Spinal cord (tissue), 10 donors: ENCODE measurements around the gene REXO4. TPM values are rescaled to one million over a fixed set of nuclear protein-coding genes. Genes with fewer than 3 reads are reported as not detected.
A peak's percentile ranks its signal among the peaks of the same experiment; 100 is the strongest.

ENCODE experiments used
- DNase-seq, 6 donors: peaks; one replicate each; pipeline versions ENCODE4 v3.0.0 to v3.0.0-alpha.2; 2013 to 2015; ENCODE audit warnings: low spot score in 6 of 6, low read depth in 4 of 6
- H3K27ac ChIP-seq: one replicate; pipeline ENCODE4 v1.5.1; 2013; ENCODE audit warnings: low read depth, low read length, control low read depth
- H3K27me3 ChIP-seq: one replicate; pipeline ENCODE4 v1.6.1; 2013; ENCODE audit warnings: low read length; ENCODE audit not compliant: control insufficient read depth, insufficient read depth
- H3K36me3 ChIP-seq: one replicate; pipeline ENCODE4 v1.6.1; 2013; ENCODE audit warnings: low read length; ENCODE audit not compliant: control insufficient read depth, insufficient read depth
- H3K4me1 ChIP-seq: one replicate; pipeline ENCODE4 v1.6.1; 2013; ENCODE audit warnings: low read length; ENCODE audit not compliant: control insufficient read depth, insufficient read depth
- H3K4me3 ChIP-seq: one replicate; pipeline ENCODE4 v1.5.1; 2013; ENCODE audit warnings: low read depth, low read length, control low read depth
- H3K9me3 ChIP-seq: one replicate; pipeline ENCODE4 v1.6.1; 2013; ENCODE audit warnings: low read length; ENCODE audit not compliant: control insufficient read depth, insufficient read depth
- WGBS: methylation state at CpG from one replicate; pipeline ENCODE4 v1.1.5; 2013; ENCODE audit warnings: missing lambda C conversion rate; ENCODE audit not compliant: insufficient coverage; 5-methylcytosine and 5-hydroxymethylcytosine counted together
- polyA plus RNA-seq, 2 donors: library from polyadenylated mRNA; unstranded; fragments of 120-200 nt; gene quantifications; one replicate each; pipeline ENCODE4 v1.2.1, GENCODE V29; 2013; ENCODE audit not compliant: insufficient read length in 2 of 2
- total RNA-seq, 2 donors: library from RNA; depleted of rRNA in 1 of 2; stranded (reverse); fragments of 120-200 nt in 1 of 2; fragments of >200 nt in 1 of 2; gene quantifications; one replicate each; pipeline versions ENCODE4 v1.2.3 to v1.2.4, GENCODE V29; 2013 to 2014
- donor health status: healthy.

REXO4 gene
- total and polyA plus RNA-seq, 4 donors = 9.0 to 28.1 (median 22.4) TPM

DNA sequence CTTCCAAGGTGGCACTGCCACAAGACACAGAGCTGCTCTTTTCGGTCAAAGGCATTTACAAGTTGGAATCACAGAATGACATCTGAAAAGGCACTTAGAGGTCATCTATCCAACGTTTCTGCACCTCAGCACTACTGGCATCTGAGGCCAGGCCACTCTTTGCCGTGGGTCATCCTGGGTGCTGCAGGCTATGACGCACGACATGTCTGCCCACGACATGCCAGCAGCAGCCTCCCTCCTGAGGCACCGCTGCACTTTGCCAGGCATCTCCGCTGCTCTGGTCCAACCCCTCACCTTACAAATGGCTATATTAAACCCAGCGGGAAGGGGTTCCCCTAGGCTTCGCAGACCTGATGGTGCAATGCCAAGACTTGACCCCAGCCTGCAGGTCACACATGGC is 50.0 kb downstream of the REXO4 start:
- Histone ChIP-seq H3K27me3 (no peaks in the 10 kb centered on the region), H3K27ac (no peak overlapping the region), H3K4me1 (peaks cover 35% of the 10 kb centered on the region), H3K4me3 (no peak overlapping the region), H3K9me3 (no peaks in the 10 kb centered on the region), H3K36me3 (peaks cover 81% of the 10 kb centered on the region)
- WGBS = 91% methylated on average over 10 of the region's 10 CpGs
- no peak for DNase-seq

DNA sequence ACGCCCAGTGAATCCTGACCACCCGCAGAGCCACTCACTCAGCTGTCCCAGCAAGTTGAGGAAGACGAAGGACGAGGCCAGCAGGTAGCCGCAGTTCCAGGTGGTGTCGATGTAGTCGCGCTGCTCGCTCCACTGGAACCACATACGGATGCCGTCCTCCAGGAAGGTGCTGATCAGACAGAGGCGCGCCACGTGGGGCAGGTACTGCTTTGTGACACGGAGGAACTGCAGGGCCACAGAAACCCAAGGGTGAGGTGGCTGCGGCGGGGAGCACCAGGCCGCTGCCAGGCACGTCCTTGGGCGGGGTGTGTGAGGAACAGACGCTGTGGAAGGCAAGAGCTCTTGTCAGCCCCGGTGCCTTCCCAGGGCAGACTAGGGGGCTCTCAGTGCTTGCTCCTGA is 50.6 kb downstream of the REXO4 start:
- H3K4me1 ChIP-seq = peaks cover 32% of the 10 kb centered on the region
- no peak overlapping the region for H3K4me3 ChIP-seq
- peaks cover 83% of the 10 kb centered on the region for H3K36me3 ChIP-seq
- H3K9me3 ChIP-seq = no peaks in the 10 kb centered on the region
- H3K27ac ChIP-seq = no peak overlapping the region
- DNase-seq = no peak
- 94% methylated on average over 22 of the region's 22 CpGs for WGBS
- no peaks in the 10 kb centered on the region for H3K27me3 ChIP-seq

DNA sequence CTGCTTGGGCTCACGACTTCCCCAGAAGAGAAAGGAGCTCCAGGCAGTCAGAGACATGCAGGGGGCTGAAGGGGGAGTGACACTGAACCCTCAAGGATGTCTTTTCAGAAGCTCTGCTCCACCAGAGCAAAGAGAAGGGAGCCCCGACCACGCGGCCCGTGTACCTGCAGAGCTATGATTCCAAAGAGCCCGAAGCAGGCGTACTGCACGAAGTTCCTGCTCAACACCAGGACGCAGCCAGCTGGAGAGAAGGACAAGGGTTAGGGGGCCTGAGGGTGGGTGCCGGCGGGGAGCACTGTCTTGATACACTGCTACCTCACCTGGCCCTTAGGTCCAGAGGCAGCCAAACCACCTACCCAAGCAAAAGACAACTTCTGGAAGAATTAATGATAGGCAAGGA is 51.4 kb downstream of the REXO4 start:
- H3K27ac ChIP-seq = no peak overlapping the region
- 92% methylated on average over 5 of the region's 11 CpGs for WGBS
- no peaks in the 10 kb centered on the region for H3K9me3 ChIP-seq
- no peak overlapping the region for H3K4me3 ChIP-seq
- no peaks in the 10 kb centered on the region for H3K27me3 ChIP-seq
- H3K4me1 ChIP-seq = peaks cover 24% of the 10 kb centered on the region
- DNase-seq = no peak
- H3K36me3 ChIP-seq = peaks cover 84% of the 10 kb centered on the region

DNA sequence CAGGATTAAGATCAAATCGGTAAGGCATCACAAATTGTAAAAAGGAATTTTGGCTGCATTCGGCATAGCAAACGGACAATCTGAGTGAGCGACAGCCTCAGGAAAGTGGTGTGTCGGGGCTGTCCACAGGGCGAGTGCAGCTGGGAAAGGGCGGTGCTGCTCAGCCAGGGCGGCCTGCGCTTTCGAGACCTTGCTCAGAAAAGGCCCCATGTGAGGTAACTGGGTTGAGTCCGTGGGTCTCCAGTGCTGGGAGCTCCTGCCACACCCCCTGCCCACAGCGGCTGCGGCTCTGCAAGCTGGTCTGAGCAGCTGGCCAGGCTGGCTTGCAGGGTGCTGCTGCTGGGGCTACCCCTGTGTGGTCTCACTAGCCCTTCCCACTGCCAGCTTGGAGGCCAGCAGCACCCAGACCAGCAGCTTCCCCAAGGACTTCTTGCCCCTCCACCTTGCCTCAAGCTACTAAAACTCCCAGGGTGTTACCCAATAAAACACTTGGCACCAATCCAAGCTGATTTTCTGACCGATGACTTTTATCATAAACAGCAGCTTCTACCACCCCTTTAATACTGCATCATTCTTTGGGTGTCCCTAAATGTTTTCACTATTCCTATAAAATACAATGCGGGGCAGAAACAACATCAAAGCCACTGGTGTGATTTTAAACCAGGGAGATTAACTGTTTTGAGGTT is 55.3 kb downstream of the REXO4 start:
- H3K27ac ChIP-seq = no peak overlapping the region
- H3K4me1 ChIP-seq = peaks cover 21% of the 10 kb centered on the region
- H3K4me3 ChIP-seq = no peak overlapping the region
- WGBS = 95% methylated on average over 14 of the region's 15 CpGs
- no peaks in the 10 kb centered on the region for H3K27me3 ChIP-seq
- no peaks in the 10 kb centered on the region for H3K9me3 ChIP-seq
- DNase-seq = no peak
- peaks cover 97% of the 10 kb centered on the region for H3K36me3 ChIP-seq

DNA sequence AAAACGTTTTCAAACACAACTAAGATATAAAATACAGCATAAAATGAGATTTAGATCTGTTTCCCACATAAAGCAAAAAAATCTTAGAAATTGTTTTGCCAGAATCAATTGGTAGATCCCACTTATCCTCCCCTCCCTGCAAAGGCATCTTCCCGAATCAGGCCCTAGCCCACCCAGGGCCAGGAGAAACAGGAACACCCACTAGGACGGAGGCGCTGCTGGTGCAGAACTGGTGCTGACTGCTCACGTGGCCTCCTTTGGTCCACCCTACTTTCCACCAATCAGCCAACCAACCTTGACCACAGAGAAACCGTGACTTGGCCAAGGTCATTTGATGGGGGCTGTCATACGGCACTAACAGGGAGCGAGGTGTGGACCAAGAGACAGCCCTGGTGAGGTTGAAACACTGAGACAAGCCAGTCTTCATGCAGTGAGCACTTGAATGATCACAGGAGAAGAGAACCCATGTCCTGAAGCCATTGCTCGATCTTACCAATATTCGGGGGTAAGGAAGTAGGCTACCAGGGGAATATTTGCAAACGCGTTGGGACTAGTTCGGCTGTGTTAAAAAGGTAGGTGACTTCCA is 56.2 kb downstream of the REXO4 start:
- no peak overlapping the region for H3K27ac ChIP-seq
- no peaks in the 10 kb centered on the region for H3K27me3 ChIP-seq
- DNase-seq = no peak
- H3K9me3 ChIP-seq = no peaks in the 10 kb centered on the region
- peaks cover 30% of the 10 kb centered on the region for H3K4me1 ChIP-seq
- H3K4me3 ChIP-seq = no peak overlapping the region
- 91% methylated on average over 11 of the region's 13 CpGs for WGBS
- H3K36me3 ChIP-seq = peaks cover 90% of the 10 kb centered on the region

DNA sequence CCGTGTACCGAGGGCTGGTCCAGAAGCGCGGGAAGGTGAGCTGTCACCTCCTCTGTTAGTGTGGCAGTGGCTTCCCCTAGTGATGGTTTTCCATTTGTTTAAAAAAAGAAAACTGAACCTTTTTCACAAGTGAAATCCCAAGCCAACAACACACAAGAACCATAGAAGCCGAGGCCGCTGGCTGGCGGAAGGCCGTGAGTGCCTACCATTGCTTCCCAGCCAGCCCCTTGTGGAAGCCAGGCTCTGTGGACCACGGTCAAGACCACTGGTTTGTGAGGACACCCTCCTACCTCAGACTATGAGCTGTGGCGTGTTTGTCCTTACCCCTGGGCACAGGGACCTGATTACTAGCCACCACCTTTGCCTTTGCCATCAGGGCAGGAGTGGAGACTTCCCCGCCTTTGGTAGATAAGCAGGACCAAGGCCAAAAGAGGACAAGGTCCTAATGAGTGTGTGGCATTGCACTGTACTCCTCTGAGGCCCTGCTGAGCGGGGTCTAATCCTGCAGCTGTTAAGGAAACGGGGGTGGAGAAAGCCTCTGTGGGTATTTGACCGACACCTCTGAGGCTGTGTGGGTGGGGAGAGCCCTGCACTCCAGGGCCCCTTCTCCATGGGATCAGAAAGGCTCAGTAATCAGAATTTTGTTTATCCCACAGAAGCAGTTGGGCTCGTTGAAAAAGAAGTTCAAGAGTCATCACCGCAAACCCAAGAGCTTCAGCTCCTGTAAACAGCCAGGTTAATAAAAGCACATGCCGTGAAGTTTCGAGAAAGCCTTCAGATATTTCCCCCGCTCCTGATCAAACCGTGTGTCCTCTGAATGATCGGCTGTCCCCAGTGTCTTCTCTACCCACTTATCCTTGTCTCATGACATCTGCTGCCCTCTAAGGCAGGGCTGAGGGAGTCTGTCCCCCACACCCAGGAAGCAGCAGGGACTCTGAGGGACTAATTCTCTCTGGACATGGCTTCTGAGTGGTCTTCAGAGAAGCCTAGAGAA is 57.1 kb downstream of the REXO4 start:
- Histone ChIP-seq H3K4me3 (no peak overlapping the region), H3K27me3 (no peaks in the 10 kb centered on the region), H3K27ac (no peak overlapping the region), H3K36me3 (peaks cover 82% of the 10 kb centered on the region), H3K4me1 (peaks cover 34% of the 10 kb centered on the region), H3K9me3 (no peaks in the 10 kb centered on the region)
- no peak for DNase-seq
- 85% methylated on average over 17 of the region's 21 CpGs for WGBS

DNA sequence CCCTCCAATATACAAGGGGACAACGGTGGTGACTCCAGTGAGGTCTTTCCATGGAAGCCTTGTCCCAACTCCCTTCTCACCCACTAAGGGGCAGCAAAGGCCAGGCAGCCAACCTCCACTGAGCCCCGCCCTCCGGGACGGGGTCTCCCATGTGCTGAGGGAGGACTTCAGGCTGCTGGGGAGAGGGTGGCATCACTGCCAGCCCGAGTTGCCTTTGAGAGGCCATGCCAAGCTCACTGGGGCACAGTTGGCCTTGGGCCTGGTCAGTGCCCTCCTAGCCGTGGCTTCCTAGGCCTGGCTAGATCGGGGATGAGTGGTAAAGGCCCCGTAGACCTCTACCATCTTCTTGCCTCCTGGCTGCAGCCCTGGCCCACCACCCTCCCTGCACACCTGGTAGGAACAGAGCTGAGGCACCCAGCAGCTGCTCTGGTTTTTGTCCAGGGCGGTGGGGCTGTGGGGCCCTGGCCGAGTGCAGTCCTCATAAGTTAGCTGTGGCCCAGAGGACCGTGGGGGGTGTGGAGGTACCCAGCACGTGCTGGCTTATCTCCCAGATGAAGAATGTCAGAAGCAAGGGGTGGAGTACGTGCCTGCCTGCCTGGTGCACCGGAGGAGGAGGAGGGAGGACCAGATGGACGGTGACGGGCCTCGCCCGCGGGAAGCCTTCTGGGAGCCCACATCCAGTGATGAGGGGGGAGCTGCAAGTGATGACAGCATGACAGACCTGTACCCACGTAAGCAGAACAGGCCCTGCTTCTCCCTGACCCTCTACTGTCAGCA is 58.2 kb downstream of the REXO4 start:
- Histone ChIP-seq H3K4me3 (no peak overlapping the region), H3K4me1 (peaks cover 44% of the 10 kb centered on the region), H3K27ac (no peak overlapping the region), H3K36me3 (peaks cover 76% of the 10 kb centered on the region), H3K9me3 (no peaks in the 10 kb centered on the region), H3K27me3 (no peaks in the 10 kb centered on the region)
- peak in 1 of 6 donors; percentile 14 for DNase-seq
- WGBS = 77% methylated on average over 17 of the region's 20 CpGs

DNA sequence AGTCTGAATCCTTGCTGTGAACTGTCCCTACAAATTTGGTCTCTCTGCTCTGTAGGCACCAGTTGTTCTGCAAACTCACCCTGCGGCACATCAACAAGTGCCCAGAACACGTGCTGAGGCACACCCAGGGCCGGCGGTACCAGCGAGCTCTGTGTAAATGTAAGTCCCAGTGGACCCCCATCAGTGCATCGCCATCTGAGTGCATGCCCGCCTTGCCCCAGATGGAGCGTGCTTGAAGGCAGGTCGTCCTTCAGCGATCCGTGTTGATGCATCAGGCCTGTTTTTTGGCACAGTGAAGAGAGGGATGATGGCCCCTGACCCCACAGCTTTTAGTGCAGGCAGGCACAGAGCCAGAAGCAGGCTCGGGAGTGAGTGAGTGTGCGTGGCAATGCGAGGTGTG is 60.2 kb downstream of the REXO4 start:
- H3K27ac ChIP-seq = no peak overlapping the region
- peaks cover 71% of the 10 kb centered on the region for H3K36me3 ChIP-seq
- H3K9me3 ChIP-seq = no peaks in the 10 kb centered on the region
- 87% methylated on average over 14 of the region's 14 CpGs for WGBS
- no peak for DNase-seq
- no peaks in the 10 kb centered on the region for H3K27me3 ChIP-seq
- H3K4me1 ChIP-seq = peaks cover 44% of the 10 kb centered on the region
- H3K4me3 ChIP-seq = peak overlapping the region; percentile 68
